Measurements from ENCODE around the gene P2RY12. TPM values are rescaled to one million over a fixed set of nuclear protein-coding genes. Genes with fewer than 3 reads are reported as not detected.
A peak's percentile ranks its signal among the peaks of the same experiment; 100 is the strongest.

The P2RY12 gene
- total RNA-seq = 1 to 10 TPM in 2 of 4 donors, under 1 TPM in 2; 0.31 to 7.8 (median 3.7) TPM

GRCh38 chr3:151384741-151385174, at the start of gene P2RY12:
TSS of gene P2RY12 (minus strand) at chr3:151384753. CDS start at chr3:151338845, 45,908 bp downstream.
- Histone ChIP-seq H3K4me3 (peak within 1 kb of the TSS; percentile 21 to 32), H3K36me3 (no peaks in the 10 kb centered on the region), H3K4me1 (no peaks in the 10 kb centered on the region), H3K27ac (peak within 1 kb of the TSS in 1 of 4 donors; percentile 20), H3K9me3 (no peaks in the 10 kb centered on the region), H3K27me3 (no peaks in the 10 kb centered on the region)
- no peak for ATAC-seq
- TF ChIP-seq POLR2AphosphoS5 (IDR thresholded peaks at IDR 0.05) (no peak), POLR2A (IDR thresholded peaks at IDR 0.05) (no peak), CTCF (IDR thresholded peaks at IDR 0.05) (no peak)
- 68 to 85% methylated on average over 4 of the region's 4 CpGs for WGBS, 2 donors (ENCODE audit: low coverage in 1 of 2)

- 84 to 94% methylated on average over 7 of the region's 7 CpGs for WGBS, 2 donors (ENCODE audit: low coverage in 1 of 2)
- no peaks in the 10 kb centered on the region for H3K27me3 ChIP-seq
- no peak for TF ChIP-seq POLR2A (IDR thresholded peaks at IDR 0.05)
- no peak for TF ChIP-seq POLR2AphosphoS5 (IDR thresholded peaks at IDR 0.05)
- no peak for TF ChIP-seq EP300 (IDR thresholded peaks at IDR 0.05)
- TF ChIP-seq CTCF (IDR thresholded peaks at IDR 0.05) = no peak
Observed at GRCh38 chr3:151432616-151433372, 48.2 kb upstream of the P2RY12 start.

GRCh38 chr3:151431940-151432339, 47.4 kb upstream of the P2RY12 start:
- H3K4me1 ChIP-seq = peaks cover 0 to 7% (median 0%) of the 10 kb centered on the region in 3 donors
- H3K36me3 ChIP-seq = no peaks in the 10 kb centered on the region
- TF ChIP-seq CTCF (IDR thresholded peaks at IDR 0.05) = no peak
- TF ChIP-seq POLR2AphosphoS5 (IDR thresholded peaks at IDR 0.05) = no peak
- TF ChIP-seq POLR2A (IDR thresholded peaks at IDR 0.05) = no peak
- no peak for TF ChIP-seq EP300 (IDR thresholded peaks at IDR 0.05)
- no peaks in the 10 kb centered on the region for H3K9me3 ChIP-seq
- no peak for ATAC-seq
- no peak overlapping the region for H3K4me3 ChIP-seq
- H3K27ac ChIP-seq = no peak overlapping the region
- 96 to 100% methylated on average over 3 of the region's 3 CpGs for WGBS, 2 donors (ENCODE audit: low coverage in 1 of 2)
- H3K27me3 ChIP-seq = no peaks in the 10 kb centered on the region

More at GRCh38 chr3:151432616-151433372, 48.2 kb upstream of the P2RY12 start:
- Histone ChIP-seq H3K27ac (no peak overlapping the region), H3K36me3 (no peaks in the 10 kb centered on the region), H3K9me3 (no peaks in the 10 kb centered on the region), H3K4me3 (no peak overlapping the region), H3K4me1 (peaks cover 0 to 7% (median 0%) of the 10 kb centered on the region in 3 donors)
- ATAC-seq = no peak

- H3K27me3 ChIP-seq = no peaks in the 10 kb centered on the region
- no peak for TF ChIP-seq POLR2A (IDR thresholded peaks at IDR 0.05)
- TF ChIP-seq CTCF (IDR thresholded peaks at IDR 0.05) = no peak
- TF ChIP-seq EP300 (IDR thresholded peaks at IDR 0.05) = no peak
- no peak for TF ChIP-seq POLR2AphosphoS5 (IDR thresholded peaks at IDR 0.05)
- no peaks in the 10 kb centered on the region for H3K36me3 ChIP-seq
- H3K4me1 ChIP-seq = peaks cover 0 to 7% (median 0%) of the 10 kb centered on the region in 3 donors
- no peak overlapping the region for H3K4me3 ChIP-seq
- ATAC-seq = no peak
- WGBS, 2 donors (ENCODE audit: low coverage in 1 of 2) = 88 to 89% methylated on average over 2 to 3 of the region's 5 CpGs
- no peak overlapping the region for H3K27ac ChIP-seq
- no peaks in the 10 kb centered on the region for H3K9me3 ChIP-seq
Observed at GRCh38 chr3:151430821-151431484, 46.4 kb upstream of the P2RY12 start.
